Stomach (tissue), 4 donors: ENCODE results near the gene PARL.

Source experiments
- POLR2A ChIP-seq, 4 donors: fragments of 450-650 bp; IDR thresholded peaks; one replicate each; pipeline ENCODE4 v1.6.1; 2016; ENCODE audit warnings: antibody characterized with exemption in 4 of 4, control low read depth in 2 of 4, mild to moderate bottlenecking in 1 of 4, moderate library complexity in 1 of 4
- TF ChIP-seq, protein P1 (sequence below), 7 experiments: fragments of 450-650 bp in 4 of 7; fragments of 200-600 bp in 3 of 7; sonication (generic) in 3 of 7; IDR thresholded peaks; one replicate each; pipeline ENCODE4 v1.5.1; 2016 to 2019; ENCODE audit warnings: antibody characterized with exemption in 7 of 7, control low read depth in 2 of 7, mild to moderate bottlenecking in 1 of 7

DNA sequence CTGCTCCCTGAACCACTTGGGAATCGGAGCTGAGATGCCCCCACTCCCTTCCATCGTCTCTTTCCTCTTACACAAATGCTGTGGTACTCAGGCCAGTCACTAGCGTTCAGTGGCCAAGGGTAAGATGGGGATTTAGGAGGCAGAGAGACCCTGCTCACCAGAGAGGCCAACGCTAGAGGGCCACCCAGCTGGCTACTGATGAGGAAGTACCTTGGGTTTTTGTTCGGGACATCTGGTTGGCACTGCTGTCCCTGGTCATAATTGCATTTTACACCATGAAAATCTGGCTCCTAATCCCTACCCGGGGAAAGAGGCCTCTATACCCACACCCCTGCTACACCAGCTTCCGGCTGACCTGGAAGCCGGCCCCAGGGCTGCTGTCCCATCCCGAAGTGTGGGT is 67.0 kb downstream of the PARL start:
- TF ChIP-seq POLR2A (IDR thresholded peaks at IDR 0.05): no peak
- TF ChIP-seq, protein P1, sequence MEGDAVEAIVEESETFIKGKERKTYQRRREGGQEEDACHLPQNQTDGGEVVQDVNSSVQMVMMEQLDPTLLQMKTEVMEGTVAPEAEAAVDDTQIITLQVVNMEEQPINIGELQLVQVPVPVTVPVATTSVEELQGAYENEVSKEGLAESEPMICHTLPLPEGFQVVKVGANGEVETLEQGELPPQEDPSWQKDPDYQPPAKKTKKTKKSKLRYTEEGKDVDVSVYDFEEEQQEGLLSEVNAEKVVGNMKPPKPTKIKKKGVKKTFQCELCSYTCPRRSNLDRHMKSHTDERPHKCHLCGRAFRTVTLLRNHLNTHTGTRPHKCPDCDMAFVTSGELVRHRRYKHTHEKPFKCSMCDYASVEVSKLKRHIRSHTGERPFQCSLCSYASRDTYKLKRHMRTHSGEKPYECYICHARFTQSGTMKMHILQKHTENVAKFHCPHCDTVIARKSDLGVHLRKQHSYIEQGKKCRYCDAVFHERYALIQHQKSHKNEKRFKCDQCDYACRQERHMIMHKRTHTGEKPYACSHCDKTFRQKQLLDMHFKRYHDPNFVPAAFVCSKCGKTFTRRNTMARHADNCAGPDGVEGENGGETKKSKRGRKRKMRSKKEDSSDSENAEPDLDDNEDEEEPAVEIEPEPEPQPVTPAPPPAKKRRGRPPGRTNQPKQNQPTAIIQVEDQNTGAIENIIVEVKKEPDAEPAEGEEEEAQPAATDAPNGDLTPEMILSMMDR (IDR thresholded peaks at IDR 0.05): no peak
